ENCODE results near the gene NELFCD.
"Not testable (repeated sequence)": the region's sequence is repeated elsewhere in the genome, so short reads cannot be mapped to it uniquely, and the experiment has no call there.

GRCh38 chr20:58947797-58948388 lies 33.2 kb upstream of the NELFCD start:
- not testable (repeated sequence) for TF ChIP-seq EZH2 (IDR thresholded peaks at IDR 0.05; ENCODE audit: insufficient read depth, low read length); CTCF (IDR thresholded peaks at IDR 0.05; ENCODE audit: insufficient read depth, low read depth, low read length)

Measured in astrocyte (in vitro differentiated cells and primary cell).